Parathyroid adenoma (tissue), 2 donors: ENCODE results near the gene SAMM50.

Experiments used
- H2AFZ ChIP-seq: fragments of 300-600 bp; sonication (generic); one replicate; pipeline ENCODE4 v1.7.0; 2017; ENCODE audit warnings: antibody characterized with exemption, mild to moderate bottlenecking
- H3K27ac ChIP-seq: fragments of 300-600 bp; sonication (generic); one replicate; pipeline ENCODE4 v1.7.0; 2017
- H3K27me3 ChIP-seq: fragments of 300-600 bp; sonication (generic); one replicate; pipeline ENCODE4 v1.7.0; 2017; ENCODE audit warnings: low read length; ENCODE audit not compliant: control insufficient read depth, insufficient read depth
- H3K36me3 ChIP-seq: fragments of 300-600 bp; sonication (generic); one replicate; pipeline ENCODE4 v1.7.0; 2017; ENCODE audit warnings: low read length; ENCODE audit not compliant: control insufficient read depth, insufficient read depth
- H3K4me1 ChIP-seq: fragments of 300-600 bp; sonication (generic); one replicate; pipeline ENCODE4 v1.7.0; 2017; ENCODE audit warnings: control low read depth
- H3K4me2 ChIP-seq: fragments of 300-600 bp; sonication (generic); one replicate; pipeline ENCODE4 v1.7.0; 2017; ENCODE audit warnings: low read length
- H3K4me3 ChIP-seq: fragments of 300-600 bp; sonication (generic); one replicate; pipeline ENCODE4 v1.7.0; 2017; ENCODE audit warnings: low read depth, low read length
- H3K79me2 ChIP-seq: fragments of 300-600 bp; sonication (generic); one replicate; pipeline ENCODE4 v1.7.0; 2017; ENCODE audit warnings: control low read depth
- H3K9ac ChIP-seq: fragments of 300-600 bp; sonication (generic); one replicate; pipeline ENCODE4 v1.7.0; 2017; ENCODE audit warnings: mild to moderate bottlenecking
- H3K9me3 ChIP-seq: fragments of 300-600 bp; sonication (generic); one replicate; pipeline ENCODE4 v1.7.0; 2017; ENCODE audit warnings: low read length; ENCODE audit not compliant: control insufficient read depth
- CTCF ChIP-seq: fragments of 300-600 bp; sonication (generic); IDR thresholded peaks from one replicate; pipeline ENCODE4 v1.7.0; 2017; ENCODE audit warnings: antibody characterized with exemption, mild to moderate bottlenecking
- donor health status: primary hyperparathyroidism.

Gene SAMM50

DNA sequence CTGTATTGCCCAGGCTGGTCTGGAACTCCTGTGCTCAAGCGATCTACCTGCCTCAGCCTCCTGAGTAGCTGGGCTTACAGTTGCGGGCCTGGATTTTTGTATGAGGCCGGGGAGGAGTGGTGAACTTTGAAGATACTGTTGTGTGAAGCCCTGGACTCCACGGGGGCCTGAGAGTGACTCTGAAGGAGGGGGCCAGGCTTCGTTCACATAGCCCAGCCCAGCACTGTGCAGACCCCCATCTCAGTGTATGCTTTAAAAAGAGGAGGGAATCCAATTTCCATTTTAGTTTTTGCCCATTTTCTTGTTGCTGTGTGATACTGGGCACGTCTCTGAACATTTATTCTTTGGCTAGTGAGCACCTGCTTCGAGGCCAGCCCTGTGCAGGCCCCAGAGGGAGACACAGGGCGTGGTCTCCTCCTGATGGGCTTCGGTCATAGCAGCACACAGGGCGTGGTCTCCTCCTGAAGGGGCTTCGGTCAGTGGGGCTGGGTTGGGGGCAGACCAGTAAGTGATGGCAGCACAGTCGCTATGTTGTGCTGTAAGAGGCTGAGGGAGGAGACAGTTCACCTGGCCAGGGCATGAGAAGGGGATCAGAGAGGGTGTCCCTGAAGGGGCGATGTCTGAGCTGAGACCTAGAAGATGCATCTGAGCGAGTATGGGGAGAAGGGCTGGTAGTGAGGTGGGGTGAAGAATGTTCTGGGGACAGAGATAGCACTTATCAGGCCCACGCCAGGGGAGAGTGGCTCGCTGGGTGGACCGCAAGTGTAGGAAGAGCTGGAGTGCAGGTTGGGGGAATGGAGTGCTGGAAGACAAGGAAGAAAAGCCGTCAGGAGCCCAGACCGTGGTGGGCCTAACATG lies 14.0 kb downstream of the SAMM50 start:
- Histone ChIP-seq H3K4me1 (no peaks in the 10 kb centered on the region), H3K9me3 (no peaks in the 10 kb centered on the region), H3K9ac (no peak overlapping the region), H3K27ac (no peak overlapping the region), H2AFZ (no peak overlapping the region), H3K4me3 (no peak overlapping the region), H3K79me2 (peaks cover 4% of the 10 kb centered on the region), H3K4me2 (no peak overlapping the region), H3K36me3 (no peaks in the 10 kb centered on the region), H3K27me3 (no peaks in the 10 kb centered on the region)
- no peak for TF ChIP-seq CTCF

DNA sequence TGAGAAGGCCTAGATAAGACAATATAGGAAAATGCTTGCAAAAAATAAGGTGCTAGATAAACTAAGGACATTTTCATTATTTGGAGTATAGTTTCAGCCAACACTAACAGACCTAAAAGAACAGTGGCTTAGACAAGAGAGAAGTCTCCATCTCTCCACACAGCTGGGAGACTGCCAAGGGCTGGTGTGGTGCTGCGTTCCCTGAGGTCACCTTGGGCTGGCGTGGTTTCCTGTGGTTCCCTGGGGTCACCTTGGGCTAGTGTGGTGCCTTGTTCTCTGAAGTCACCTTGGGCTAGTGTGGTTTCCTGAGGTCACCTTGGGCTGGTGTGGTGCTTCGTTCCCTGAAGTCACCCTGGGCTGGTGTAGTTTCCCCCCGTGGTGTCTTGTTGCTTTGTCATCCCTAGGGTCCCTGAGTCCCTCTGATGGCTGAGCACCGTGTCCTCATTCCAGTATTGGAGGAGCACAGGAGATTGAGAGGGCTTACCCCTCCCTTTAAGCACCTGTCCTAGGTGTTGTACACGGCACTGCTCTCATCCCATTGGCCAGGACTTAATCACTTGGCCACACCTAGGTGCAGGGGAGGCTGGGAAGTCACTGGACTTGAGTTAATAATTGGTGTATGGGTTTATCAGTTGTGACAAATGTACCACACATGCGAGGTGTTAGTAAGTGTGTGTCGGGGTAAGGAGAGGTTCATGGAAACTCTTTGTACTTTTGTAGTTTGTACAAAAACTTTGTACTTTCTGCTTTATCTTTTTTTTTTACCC lies 14.9 kb downstream of the SAMM50 start:
- Histone ChIP-seq H3K4me3 (no peak overlapping the region), H3K36me3 (no peaks in the 10 kb centered on the region), H3K9ac (no peak overlapping the region), H3K4me2 (no peak overlapping the region), H3K9me3 (no peaks in the 10 kb centered on the region), H3K27ac (no peak overlapping the region), H3K79me2 (peaks cover 4% of the 10 kb centered on the region), H3K4me1 (no peaks in the 10 kb centered on the region), H2AFZ (no peak overlapping the region), H3K27me3 (no peaks in the 10 kb centered on the region)
- no peak for TF ChIP-seq CTCF

GRCh38 chr22:43971112-43971511 lies 15.9 kb downstream of the SAMM50 start:
- Histone ChIP-seq H3K9ac (no peak overlapping the region), H3K79me2 (peaks cover 4% of the 10 kb centered on the region), H3K36me3 (no peaks in the 10 kb centered on the region), H3K27me3 (no peaks in the 10 kb centered on the region), H2AFZ (no peak overlapping the region), H3K4me3 (no peak overlapping the region), H3K4me2 (no peak overlapping the region), H3K27ac (no peak overlapping the region), H3K9me3 (no peaks in the 10 kb centered on the region), H3K4me1 (no peaks in the 10 kb centered on the region)
- TF ChIP-seq CTCF = no peak

DNA sequence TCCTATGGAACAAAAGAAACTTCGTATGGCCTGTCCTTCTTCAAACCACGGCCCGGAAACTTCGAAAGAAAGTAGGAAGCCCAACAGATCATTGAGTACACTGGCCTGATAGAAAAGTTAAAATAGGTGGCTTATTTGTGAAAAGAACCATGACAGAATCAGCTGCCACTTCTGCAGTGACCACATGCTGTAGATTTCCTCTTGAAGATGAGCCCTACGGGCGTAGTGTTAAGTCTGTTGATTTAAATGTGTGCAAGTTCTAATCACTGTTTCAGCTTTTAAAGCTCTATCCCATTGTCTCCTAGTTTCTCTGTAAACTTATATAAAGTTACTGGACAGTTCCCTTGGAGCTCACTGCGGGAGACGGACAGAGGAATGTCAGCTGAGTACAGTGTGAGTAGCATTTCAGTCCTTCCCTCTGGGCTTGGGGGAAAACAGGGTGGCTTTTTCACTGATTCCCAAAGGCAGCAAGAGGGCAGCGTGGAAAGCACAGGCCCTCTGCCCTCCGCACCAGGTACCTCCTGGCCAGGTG lies 17.8 kb downstream of the SAMM50 start:
- H3K36me3 ChIP-seq = no peaks in the 10 kb centered on the region

More for the DNA sequence above, 17.8 kb downstream of the SAMM50 start:
- H3K4me3 ChIP-seq = no peak overlapping the region
- TF ChIP-seq CTCF = no peak
- H3K27ac ChIP-seq = no peak overlapping the region
- H3K9me3 ChIP-seq = no peaks in the 10 kb centered on the region
- H3K4me2 ChIP-seq = no peak overlapping the region
- H3K9ac ChIP-seq = no peak overlapping the region
- peaks cover 4% of the 10 kb centered on the region for H3K79me2 ChIP-seq
- H3K4me1 ChIP-seq = no peaks in the 10 kb centered on the region
- H3K27me3 ChIP-seq = no peaks in the 10 kb centered on the region
- no peak overlapping the region for H2AFZ ChIP-seq
